ENCODE measurements around the gene HIP1.
"Not testable (repeated sequence)": the region's sequence is repeated elsewhere in the genome, so short reads cannot be mapped to it uniquely, and the experiment has no call there.

HIP1 gene

DNA sequence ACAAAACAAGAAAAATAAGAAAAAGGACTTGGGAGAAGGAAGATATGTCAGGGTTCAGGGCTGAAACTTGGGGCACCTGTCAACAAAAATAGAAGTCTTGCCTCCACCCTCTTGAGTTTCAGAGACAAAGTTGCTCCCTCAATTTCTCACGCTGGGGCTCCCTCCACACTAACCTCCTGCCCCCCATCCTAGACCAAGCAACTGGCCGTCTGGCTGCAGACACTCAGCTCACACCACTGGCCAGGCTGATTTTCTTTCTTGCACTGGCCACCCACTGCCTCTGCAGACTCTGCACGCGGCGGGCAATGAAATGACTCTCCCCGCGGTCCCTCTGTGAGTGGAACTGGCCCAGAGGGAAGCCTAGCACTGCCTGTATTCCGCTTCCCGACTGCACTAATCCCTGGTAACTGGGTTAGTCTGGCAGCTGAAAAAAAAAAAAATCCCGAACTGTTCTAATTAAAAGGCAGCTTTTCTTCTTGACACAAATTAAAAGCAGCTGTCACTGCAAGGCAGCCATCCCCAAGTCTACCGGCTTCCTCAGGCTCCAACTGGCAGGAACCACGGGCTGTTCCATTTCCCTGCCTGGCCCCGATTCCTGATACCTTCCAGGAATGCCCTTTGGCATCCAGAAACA lies 163.1 kb downstream of the HIP1 start:
- no peak for DNase-seq (ENCODE audit: low read depth in 3 of 3)

GRCh38 chr7:75573477-75574019 lies 165.2 kb downstream of the HIP1 start:
- no peak for DNase-seq (ENCODE audit: low read depth in 3 of 3)

GRCh38 chr7:75572814-75573213 lies 165.9 kb downstream of the HIP1 start:
- DNase-seq (ENCODE audit: low read depth in 3 of 3): no peak

GRCh38 chr7:75572396-75572795 lies 166.3 kb downstream of the HIP1 start:
- DNase-seq (ENCODE audit: low read depth in 3 of 3): no peak

DNA sequence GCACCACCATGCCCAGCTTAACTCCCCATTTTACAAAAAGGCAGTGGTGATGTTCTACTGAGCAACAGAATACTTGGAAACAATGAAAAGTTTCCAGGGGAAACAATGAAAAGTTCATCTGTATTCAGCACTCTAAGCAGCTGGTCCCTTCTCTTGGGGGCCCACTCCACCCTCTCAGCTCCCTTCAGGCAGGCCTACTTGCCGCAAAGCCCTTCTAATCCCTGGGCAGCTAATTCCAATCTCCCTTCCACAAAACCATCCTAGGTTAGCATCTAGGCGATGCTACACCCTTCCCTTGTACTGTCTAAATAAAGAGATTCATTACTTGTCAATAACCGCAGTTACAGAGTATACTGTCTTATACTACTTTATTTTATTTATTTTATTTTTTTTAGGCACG lies 167.5 kb downstream of the HIP1 start:
- DNase-seq (ENCODE audit: low read depth in 3 of 3): no peak

DNA sequence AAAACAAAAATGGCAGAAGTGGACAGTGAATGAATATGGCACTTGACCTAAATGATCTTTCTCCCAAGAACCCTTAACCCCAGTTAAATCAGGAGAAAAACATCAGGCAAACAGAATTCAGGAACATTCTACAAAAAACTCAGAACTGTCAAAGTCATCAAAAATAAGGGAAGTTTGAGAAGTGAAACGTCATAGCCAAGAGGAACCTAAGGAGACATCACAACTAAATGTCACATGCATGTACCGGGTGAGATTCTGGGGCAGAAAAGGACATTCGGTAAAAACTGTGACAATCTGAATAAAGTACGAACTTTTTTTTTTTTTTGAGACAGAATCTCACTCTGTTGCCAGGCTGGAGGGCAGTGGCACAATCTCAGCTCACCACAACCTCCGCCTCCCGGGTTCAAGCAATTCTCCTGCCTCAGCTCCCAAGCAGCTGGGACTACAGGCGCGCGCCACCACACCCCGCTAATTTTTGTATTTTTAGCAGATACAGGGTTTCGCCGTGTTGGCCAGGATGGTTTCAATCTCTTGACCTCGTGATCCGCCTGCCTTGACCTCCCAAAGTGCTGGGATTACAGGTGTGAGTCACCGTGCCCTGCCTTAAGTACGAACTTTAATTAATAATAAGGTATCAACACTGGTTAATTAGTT lies 169.0 kb downstream of the HIP1 start:
- DNase-seq (ENCODE audit: low read depth in 3 of 3): not testable (repeated sequence)

- no peak for DNase-seq (ENCODE audit: low read depth in 3 of 3)
These were observed 170.7 kb downstream of the HIP1 start for GRCh38 chr7:75567948-75568595.

- DNase-seq (ENCODE audit: low read depth in 3 of 3): no peak
These were observed 173.5 kb downstream of the HIP1 start for GRCh38 chr7:75565132-75565837.

DNA sequence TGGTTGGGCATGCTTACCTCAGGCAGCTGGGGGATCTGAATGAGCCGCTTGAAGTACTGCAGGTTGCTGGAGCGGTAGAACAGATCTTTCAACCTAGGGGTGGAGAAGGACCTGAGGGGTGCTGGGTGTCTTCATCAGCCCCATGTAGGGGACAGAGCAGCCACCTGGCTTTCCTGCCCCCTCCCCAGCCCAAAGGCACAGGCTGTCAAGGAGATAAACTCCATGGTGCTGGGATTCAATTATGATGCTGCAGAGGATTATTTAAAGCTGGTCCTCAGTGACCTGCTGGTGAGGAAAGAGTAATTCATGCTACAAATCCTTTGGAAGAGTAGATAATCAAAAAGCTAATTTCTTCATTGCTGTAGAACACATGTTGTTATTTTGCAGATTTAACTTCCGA lies 175.6 kb downstream of the HIP1 start:
- DNase-seq (ENCODE audit: low read depth in 3 of 3): no peak

GRCh38 chr7:75559976-75560365 lies 178.8 kb downstream of the HIP1 start:
- DNase-seq (ENCODE audit: low read depth in 3 of 3): no peak

GRCh38 chr7:75559355-75559975 lies 179.3 kb downstream of the HIP1 start:
- DNase-seq (ENCODE audit: low read depth in 3 of 3): no peak

DNA sequence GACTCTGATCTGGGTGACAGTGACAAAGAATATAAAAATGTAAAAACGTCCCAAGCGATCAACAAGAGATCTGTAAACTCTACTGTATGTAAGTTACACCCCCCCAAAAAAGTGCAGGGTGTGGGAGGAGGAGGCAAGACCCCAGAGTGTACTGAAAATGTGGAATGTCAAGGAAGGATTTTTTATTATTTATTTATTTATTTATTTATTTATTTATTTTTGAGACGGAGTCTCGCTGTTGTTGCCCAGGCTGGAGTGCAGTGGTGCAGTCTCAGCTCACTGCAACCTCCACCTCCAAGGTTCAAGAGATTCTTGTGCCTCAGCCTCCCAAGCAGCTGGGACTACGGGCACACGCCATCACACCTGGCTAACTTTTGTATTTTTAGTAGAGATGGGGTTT lies 181.9 kb downstream of the HIP1 start:
- not testable (repeated sequence) for DNase-seq (ENCODE audit: low read depth in 3 of 3)

GRCh38 chr7:75555736-75556135 lies 183.0 kb downstream of the HIP1 start:
- DNase-seq (ENCODE audit: low read depth in 3 of 3): no peak

DNA sequence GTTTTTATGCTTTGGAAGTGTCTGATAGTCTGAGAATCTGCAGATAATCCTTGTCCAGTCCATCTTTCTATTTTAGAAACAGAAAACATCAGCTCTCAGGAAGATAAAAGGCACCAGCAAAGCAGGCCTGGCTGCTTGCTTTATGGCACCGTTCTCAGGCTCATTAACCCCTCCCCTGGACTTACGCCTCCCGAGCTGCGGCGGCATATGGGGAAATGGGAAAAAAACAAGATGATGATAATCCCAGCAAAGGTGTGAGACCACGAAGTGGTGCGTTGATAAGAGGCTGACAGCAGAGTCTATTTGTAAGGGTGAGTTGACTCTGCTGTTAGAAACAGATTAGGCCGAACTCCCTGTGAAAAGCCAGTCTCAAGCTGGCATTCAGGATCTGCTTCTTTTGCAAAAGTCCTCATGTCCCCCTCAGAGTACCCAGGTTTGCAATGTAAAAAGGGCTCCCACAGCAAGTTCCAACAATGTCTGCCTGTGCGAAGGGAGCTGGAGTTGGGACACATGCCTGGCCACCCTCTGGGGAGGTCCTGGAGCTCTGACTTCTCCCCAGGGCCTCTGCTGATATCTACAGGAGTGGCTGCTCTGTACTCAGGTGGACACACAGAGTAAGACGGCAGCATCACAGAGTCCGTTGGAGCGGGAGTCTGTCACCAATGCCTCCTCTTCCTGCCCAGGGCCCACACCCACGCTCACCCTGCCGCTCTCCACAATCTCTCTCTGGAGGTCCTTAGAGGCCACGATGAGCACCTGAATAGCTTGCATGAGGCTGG lies 192.3 kb downstream of the HIP1 start:
- DNase-seq (ENCODE audit: low read depth in 3 of 3): no peak

DNA sequence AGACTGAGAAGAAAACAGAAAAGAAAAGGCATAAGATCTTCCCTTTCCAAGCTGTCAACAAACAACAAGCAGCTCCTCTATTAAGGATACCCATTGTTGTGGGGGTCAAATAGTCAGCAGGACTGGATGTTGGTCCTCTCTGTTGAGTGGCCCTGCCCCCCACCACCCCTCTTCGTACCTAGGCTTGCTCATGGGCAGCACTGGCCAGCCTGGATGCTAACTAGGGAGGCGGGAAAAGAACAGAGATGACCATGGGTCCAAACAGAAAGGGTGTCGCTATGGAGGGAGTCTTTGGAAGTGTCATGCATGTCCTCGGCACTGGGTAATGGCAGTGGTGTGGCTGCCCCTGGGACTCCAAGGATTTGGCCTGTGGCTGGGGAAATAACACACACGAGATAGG lies 201.0 kb downstream of the HIP1 start:
- no peak for DNase-seq (ENCODE audit: low read depth in 3 of 3)

DNA sequence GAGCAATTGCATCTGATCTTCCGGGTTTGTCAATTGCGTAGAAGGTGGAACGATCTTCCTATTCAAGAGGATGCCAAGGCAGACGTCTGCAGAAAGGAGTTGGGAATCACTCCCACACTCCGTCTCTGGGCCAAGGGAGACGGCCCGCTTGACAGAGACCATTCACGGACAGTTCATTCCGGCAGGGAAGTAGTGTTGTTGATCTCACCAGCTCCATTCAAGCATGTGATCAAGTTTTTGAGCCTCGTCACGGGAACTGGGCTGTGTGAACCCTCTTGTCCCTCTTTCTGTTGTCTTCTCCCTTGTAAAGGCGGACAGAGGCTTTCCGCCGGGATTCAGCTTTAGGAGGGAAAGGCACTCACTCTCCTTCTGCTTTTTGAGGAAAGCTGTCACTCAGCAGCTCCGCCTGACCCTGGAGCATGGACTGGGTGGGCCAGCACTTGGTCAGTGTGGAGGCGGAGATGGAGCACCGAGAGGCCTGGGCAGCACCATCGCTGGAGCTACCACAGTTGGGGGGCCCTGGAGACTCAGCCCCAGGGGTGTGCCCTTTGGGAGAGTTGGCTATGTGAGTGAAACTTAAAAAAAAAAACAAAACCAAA lies 201.7 kb downstream of the HIP1 start:
- no peak for DNase-seq (ENCODE audit: low read depth in 3 of 3)

DNA sequence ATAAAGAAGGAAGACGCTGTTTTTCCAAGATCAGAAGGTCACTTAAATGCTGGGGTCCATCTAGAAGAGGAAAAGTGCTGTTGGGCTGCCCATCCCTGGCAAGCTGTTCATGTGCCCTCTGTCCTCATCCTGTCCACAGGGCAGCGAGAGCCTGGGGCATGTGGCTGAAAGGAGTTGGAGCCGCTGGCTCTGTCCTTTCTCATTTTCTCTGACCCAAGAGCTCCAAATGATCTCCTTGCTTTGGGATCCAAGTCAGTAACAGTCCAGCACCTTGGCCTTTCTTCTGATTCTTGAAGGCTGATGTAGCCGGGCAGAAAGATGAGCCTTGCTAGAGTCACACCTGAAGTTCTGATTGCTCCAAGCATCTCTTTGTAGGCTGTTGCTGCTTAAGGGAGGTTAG lies 202.2 kb downstream of the HIP1 start:
- DNase-seq (ENCODE audit: low read depth in 3 of 3): no peak

GRCh38 chr7:75534727-75535307 lies 203.9 kb downstream of the HIP1 start:
- no peak for DNase-seq (ENCODE audit: low read depth in 3 of 3)

GRCh38 chr7:75533926-75534325 lies 204.8 kb downstream of the HIP1 start:
- no peak for DNase-seq (ENCODE audit: low read depth in 3 of 3)

GRCh38 chr7:75532639-75533038 lies 206.1 kb downstream of the HIP1 start:
- DNase-seq (ENCODE audit: low read depth in 3 of 3): no peak

All from stimulated activated CD4-positive, alpha-beta T cell treated with anti-CD3 and anti-CD28 coated beads, TNF-alpha, amount 100 ng/mL, for 48 hours (primary cell).